GM21381 (cell line): ENCODE measurements around the gene RANBP3.

Source experiments
- ATAC-seq: cut with Tn5 transposase; IDR thresholded peaks from one replicate; pipeline ENCODE4 v1.9.1; 2021; ENCODE audit warnings: mild to moderate bottlenecking, moderate library complexity; ENCODE audit not compliant: unreplicated experiment

RANBP3 gene

DNA sequence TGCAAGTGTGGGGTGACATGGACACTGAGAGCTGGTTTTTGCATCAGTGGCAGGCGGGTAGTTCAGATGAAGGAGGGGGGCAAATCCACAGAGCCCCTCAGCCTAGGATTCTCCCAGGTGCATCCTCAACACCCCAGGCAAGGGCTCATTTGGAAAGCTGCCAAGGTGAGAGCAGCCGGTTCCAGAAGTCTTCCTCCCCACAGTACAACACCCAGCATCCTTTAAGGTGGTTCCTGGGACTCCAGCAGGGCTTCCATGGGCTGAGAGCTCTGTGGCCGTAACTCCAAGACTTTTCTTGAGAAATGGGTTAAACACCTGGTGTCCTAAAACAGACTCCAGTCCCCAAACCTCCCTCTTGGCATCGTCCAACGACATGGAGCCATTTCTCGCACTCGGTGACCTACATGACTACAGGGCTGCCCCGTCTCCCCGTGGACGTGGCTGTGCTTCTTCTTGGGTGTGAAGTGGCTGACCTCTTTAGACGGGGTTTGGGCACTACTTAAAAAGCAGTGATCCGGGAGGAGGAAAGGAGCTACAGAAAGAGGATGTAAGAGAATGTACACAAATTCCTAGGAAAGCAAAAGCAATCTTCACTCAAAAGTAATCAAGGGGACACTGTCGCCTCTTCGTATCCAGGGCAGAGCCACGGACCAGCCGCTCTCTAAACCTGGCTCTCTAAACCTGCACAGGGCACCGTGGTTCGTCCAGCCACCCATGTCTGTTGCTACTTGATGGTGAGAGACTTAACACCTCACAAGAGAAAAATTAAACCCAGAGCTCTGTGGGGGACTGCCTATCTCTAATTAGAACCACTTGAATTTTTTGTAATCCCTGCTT is 25.5 kb downstream of the RANBP3 start:
- no peak for ATAC-seq

DNA sequence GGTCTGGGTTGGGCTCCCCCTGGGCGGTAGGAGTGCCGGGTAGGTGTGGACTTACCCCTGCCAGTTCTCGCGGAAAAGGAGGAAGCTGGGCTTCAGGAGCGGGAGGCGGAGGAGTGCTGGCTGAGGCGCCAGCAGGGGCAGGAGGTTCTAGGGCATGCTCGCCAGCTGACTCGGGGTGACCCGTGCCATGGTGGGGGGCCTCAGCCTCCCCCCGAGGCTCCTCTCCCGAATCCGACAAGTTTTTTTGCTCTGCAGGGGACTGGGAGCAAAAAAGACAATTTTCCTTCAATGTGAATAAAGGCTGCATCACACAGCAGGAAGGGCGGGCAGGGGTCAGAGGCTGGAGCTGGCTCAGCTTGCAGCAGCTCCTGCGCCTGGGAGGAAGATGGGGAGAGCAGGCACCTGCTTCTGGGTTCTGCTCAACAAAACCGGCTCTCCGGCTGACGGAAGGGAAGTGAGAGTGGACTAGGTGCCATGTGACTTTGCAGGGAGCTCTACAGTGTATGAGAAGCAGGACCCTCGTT is 26.5 kb downstream of the RANBP3 start:
- ATAC-seq, result no peak

DNA sequence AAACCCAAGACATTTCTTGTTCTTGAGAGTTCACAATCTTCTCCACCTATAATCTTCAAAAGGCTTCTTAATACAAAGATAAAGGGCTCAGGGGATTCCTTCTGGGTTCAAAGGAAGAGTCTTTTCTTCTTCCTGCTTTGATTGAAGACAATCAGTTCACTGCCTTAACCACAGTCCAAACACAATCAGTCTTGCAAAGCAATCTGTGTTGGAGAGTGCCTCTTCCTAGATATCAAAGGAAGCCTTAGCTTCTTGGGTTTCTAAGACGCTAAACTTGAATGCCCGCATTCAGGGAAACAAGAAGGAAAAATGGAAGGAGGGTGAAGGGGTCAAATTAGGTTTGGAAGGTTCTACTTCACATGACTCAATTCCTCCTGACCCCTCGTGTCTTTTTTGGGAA is 27.2 kb downstream of the RANBP3 start:
- no peak for ATAC-seq

DNA sequence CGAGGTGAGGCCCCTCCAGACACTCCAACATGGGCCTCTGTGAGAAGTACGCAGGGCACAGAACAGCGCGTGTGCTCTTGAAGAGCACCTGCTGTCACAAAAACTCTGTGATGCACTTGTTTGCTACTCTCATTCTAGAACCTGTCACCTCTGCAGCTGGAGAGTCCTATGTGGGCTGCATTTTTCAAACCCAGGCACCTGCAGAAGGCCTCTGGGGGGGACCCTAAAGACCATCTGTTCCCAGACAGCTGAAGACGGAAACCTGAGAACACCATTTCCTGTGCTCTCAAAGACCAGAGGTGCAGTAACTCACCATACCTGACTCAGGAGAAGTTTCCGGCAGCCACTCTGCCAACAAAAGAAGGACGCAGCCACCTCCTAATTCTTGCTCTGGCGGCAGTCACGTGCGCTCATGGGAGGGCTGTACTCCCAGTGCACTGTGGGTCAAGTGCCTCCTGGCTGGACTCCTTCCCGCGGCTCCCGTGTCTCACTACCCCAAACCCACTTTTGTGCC is 28.1 kb downstream of the RANBP3 start:
- no peak for ATAC-seq

DNA sequence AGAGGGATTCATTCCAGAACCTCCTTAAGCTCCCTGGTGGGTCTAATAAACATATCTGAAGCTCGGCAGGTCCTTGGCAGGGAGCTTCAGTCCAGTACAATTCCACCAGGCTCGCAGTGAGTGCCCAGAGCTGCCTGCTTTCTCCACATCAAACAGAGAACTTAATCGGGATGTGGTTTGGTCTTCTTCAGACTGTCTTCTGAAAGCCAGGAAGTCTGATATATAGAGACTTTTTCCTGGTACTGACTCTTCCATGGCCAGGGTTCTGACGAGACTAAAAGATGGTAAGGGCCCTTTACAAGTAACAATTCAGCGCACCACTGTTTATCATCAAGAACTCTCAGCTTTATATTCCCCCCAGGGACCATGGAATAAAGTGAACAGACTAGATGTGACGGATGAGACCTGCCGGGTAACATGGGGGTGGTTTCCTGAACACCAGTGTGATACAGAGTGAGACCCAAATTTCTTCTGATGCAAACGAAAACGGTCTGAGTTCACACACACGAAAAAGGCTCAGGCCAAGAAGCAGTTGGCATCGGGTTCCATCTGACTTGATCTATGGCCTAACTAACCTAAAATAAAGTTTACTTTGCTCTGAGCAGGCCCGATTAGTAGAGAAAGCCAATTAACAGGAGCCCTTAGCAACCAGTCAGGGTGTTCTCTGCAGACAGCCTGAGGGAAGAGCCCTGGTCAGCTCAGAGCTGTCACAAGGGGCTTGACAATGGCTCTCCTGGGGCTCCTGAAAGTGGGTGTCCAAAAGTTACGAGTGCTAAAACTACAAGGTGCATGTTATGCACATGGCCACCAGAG is 29.0 kb downstream of the RANBP3 start:
- no peak for ATAC-seq

DNA sequence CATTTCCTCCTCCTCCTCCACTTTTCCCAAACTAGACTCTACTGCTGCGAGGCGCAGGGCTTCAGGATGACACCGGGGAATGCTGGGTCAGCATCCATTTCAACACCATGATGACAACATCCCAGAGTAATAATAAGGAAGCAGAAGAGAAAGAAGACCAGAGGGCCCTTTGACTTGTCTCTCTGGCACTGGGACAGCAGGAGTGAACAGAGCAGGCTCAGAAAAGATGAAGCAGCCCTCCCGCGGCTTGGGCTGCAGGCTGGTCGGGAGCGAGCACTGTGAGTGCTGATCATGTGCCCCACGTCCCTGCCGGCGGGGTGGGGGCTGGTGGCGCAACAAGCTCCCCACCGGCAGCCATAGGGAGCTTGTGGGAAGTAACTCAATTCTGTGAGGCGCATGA is 30.5 kb downstream of the RANBP3 start:
- ATAC-seq, result no peak

DNA sequence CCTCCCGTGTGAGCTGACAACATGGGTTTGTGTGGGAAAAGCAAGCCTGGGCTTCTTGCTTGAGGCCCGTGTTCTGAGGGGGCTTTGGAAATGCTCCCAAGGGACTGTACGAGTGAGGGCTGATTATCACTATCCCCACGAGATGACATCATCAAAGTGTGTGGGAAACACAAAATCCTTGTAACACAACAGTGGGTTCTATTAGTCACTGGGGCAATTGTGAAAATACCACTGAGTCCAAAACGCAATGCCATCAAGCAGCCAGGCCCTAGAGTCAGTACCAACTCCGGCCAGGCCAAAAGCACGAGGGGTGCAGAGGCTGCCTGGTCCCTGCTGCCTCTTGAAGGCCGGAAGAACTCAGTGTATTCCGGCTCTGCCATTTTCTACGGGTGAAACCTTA is 34.3 kb downstream of the RANBP3 start:
- no peak for ATAC-seq

DNA sequence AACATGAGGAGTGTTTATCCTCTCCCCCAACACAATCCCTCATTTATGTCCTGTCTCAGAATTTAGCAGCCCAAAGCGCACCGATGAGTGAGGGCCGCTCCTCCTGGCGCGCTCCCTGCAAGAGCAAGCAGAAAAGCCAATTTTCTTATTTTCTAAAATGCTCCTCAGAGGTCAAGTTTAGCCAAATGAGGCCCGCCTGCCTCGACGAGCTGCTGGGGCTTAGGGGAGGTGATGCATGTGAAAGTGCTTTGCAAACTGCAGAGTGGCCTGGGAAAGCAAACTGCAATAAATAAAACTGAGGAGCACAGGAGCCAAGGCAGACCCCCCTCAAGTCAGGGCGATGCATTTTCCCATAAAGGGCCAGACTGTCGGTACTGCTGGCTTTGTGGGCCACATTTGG is 34.9 kb downstream of the RANBP3 start:
- no peak for ATAC-seq

DNA sequence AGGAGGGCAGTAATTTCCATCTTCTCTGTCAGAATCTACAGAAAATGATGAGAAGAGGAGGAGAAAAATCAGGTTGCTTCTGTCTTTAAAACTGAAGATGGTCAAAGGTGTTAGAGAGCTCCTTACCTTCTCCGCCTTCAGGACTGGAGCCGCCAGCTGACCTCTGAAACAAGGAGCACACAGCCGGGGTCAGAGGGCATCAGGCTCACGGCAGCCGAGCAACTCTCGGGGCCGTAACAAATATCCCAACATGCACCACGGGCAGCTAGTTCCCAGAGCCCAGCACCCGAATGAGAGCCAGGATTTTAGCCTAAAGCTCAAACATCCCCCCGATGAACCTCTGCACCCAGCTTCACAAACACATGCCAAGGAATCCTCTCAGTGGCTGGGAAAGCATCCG is 36.3 kb downstream of the RANBP3 start:
- ATAC-seq, result no peak

DNA sequence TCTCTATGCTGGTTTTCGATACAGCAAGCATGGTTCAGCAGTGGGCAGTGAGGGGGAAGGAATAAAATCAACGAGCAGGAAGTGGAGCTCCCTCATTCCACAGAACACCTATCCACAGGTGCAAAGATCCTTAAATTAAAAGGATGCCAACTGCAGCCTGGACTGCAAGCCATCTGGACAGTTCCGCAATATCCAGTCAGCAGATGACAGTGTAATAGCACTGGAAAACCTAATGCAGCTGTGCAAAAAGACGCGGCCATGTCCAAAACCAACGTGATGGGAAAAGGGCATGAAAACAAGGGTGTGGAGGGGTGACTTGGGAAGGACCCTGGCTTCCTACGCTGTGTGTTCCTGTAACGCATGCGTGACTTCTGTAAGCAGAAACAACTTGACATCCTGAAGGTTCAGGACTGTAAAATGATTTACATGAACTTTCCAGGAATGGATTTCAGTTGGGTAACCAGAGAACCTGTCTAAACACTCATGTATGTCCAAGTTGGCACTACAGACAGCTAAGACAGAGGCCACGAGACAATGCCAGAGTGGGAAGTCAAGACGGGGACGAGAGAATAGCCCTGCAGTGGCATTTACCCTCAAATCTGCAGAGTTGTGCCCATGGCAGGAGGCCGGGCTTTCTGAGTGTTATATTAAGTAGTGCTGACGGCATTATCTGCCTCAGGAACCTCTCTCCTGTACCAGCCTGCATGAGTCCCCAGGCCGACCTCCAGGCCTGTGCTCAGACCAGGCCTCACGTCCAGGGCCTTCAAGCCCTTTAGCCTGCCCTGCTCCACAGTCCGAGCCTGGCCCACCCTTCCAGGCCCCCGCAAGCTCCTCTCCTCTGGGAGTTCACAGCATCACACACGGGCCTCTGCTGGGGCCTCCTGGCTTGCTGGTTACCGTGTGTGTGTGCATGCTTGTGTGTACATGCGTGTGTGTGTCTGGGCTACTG is 37.4 kb downstream of the RANBP3 start:
- ATAC-seq, result no peak

DNA sequence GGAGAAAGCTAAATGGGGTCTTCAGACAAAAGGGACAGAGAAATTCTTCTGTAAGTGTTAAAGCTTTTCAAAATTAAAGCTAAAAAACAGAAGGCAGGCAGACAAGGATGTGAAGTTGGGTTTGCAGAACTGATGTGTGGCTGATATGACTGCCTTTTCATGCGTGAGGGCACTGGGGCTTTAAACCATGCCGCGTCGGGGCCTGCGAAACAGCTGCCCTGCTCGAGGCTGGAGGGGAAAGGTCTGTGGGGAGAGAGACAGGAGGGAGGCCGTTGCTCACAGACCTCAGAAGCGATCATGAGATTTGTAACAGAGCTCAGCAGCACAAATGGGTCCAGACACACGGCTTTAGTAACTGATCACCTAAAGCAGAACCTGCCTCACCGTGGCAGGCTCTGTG is 40.4 kb downstream of the RANBP3 start:
- no peak for ATAC-seq

DNA sequence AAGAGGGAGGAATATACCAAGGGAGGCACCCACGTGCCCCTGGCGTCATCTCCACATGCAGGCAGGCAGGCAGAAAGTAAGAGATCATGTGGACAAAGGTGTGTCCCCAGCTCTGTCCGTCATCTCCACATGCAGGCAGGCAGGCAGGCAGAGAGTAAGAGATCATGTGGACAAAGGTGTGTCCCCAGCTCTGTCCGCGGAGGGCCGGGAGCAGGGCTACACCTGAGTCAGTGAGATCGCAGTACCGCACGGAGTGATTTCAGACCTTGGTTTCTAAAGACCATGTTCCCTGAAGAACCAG is 41.7 kb downstream of the RANBP3 start:
- no peak for ATAC-seq

DNA sequence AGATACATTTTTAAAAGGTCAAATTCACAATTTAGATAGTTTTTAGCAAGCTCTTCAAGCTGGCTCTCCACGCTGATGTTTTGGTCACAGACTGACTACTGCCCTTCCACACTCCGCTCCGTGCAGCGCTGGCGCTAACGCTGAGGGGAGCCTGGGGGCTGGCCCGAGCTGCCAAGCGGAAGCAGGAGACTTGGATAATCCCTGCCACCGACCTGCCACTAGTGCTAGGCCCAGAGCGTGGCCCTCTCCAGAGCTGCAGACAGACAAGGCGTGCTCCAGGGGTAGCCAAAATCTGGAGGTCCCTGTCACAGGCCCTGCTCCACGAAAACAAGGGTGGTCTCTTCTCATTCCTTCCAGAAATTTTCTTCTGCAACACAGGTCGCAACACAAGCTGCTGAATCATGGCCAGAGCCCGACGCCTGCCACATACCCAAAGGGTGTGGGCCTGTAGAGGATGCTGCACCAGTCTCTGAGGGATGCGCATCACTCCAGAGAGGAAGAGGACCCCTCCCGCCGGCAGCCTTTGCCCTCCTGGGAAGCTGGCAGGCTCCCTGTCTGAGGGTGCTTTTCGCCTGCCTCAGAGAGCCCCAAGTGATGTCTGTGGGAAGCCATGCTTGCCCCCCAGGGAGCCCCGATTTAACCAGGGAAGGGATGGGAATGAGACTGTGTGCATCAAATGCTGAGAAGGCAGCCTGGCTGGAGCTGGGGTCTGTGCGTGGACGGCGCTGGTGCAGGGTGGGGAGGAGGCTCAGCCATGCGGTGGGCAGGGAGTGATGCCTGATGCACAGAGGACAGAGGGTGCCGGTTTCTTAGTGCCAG is 42.3 kb downstream of the RANBP3 start:
- ATAC-seq, result no peak

DNA sequence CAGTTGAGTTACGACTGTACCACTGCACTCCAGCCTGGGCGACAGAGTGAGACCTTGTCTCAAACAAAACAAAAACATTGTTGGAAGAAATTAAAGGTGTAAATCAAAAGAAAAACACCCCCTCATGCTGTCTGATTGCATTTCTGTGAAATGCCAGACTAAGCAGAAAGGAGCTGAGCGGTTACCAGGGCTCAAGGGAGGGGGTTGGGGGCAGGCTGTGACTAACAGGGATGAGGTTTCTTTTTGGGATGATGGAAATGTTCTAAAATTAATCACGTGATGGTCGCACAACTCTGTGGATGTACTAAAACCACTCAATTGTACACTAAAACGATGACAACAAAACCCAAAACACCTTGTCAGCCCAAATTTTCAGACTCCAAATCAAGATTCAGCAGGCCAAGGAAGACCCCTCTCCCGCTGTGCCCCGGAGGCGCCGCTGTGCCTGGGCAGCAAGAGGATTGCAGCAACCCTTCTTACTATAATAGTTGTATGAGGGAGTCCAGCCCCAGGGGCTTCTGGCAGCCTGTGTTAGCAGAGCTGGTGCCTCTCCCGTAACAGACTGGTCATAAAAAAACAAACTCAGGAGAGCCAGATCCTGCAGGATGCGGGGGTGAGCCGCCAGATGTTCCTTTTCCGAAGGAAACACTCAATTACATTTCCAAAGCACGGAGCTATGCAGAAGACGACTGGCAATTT is 43.0 kb downstream of the RANBP3 start:
- no peak for ATAC-seq

DNA sequence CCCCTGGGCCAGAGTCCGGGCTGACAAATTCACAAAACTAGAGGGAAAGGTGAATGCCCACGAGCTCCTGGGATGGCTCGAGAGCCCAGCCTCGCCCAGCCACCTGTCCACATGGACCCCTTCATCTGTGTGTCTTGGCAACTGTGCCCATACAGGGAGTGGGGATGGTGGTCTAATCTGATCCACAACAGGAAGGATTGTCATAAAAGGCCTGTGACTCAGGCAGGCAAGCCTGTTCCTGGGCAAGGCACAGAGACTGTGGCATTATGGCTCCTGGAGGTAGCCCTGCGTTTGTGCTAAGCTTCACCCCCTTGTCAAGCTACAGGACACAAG is 43.9 kb downstream of the RANBP3 start:
- no peak for ATAC-seq

DNA sequence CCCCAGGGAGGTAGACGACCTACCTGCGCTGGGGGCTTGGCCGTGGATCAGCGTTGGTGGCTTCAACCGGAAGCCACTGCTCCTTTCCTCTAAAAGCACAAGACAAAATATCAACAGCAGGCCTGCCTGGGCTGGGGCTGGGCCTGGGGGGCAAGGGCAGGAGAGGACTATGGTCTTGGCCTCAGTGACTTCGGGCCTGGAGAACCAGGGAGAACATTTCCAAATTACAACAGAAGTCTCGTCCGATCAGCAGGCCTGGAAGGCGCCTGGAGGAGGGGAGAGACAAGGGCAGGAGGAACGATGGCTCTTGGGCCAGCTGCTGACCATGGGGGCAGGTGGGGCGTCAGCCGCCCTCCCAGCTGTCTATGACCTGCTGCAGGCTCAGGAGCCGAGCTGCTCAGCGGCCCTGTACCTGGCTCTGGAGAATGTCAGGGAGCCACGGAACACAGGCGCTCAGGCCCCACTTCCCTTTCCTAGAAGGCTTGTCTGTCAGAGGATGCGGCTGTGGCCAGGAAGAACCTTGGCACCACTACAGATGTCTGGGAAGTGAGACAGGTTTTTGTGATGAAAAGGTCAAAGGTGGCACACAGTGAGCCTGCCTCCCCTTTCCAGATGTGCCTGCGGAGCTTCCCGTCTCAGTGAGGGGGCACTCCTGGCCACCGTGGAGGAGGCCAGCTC is 44.4 kb downstream of the RANBP3 start:
- no peak for ATAC-seq

DNA sequence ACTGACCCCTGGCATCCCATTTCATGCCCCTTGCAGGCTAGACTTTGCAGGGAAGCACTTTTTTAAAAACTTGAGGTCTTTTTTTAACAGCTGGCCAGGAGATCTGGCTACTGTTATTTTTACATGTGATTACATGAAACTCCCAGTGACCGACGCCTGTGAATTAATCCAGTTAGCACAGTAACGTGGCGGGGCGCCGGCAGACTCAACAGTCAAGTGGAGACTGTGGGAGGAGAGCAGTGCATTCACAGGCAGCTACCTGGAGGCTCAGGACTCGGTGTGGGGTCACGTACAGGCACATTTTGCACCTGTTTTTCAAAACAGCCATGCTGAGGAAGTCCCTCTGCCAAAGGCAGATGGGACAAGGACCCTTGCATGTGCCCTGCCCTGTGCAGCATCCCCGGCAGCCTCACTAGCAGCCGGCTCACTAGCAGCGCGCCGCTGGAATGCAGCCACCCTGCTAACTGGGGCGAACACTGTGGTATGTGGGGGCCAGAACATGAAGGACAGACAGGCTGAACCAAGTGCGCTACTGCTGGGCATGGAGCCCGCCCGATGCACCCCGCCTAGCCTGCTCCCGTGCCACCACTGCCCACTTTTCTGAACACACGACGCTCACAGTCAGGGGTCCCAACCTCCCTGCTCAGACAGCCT is 45.2 kb downstream of the RANBP3 start:
- no peak for ATAC-seq

DNA sequence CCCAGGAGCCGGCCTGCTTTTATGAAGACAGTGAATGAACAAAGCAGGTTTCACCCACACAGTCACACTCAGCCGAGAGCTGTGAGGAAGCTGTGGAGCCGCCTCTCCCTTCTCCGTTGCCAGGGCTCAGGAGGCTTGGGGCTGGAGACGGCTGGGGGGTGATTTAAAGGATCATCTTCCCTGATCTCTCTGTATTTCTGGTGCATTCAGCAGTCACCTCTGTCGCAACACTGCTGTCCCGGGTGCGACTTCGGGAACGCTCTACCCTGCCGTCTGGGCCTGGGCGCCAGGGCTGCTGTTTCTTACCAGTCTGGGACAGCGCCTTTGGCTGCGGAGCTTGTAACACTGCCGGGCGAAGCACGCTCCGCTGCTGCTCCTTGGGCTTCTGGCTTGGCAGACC is 45.8 kb downstream of the RANBP3 start:
- ATAC-seq, result no peak

DNA sequence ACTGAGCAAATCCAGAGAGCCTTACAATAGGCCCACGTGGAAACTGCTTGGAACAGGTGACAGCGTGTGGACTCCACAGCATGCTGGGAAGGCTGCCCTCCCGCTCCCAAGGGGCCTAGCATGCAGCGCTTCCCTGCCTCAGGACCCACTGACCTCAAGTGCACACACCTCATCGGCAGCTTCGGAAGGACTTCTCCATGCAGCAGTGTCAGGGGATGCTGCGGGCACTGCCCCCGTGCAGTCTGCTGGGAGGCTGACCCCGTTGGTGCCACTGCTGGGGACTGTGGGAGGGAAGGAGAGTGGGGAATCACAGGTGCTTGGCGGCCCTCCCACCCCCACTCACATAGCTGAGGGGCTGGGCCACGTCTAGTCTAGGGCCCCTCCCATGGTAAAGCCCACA is 46.7 kb downstream of the RANBP3 start:
- no peak for ATAC-seq
